ENCODE measurements around the gene VPS26C. TPM values are rescaled to one million over a fixed set of nuclear protein-coding genes. Genes with fewer than 3 reads are reported as not detected.
A peak's percentile ranks its signal among the peaks of the same experiment; 100 is the strongest.

Gene VPS26C
- total RNA-seq, 1 experiment from 2014 or later, result 47.4 TPM

DNA sequence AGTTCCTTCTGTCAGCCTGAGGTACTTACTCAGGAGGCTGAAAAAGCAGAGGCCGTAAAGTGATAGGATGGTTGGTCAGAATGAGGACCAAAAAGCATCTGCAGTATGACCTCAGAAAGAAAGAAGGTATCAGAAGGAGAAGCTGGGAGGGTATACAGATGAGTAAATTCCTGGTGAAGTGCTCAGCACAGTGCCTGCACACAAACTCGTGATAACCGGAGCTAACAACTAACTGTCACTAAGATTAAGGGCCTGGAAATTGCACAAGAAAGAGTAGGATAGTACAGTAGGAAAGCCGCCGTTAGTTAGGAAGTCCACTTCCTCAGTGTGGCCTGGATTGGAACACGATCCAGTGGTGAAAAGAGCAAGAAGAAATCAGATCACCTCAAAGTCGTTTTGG lies 62.6 kb downstream of the VPS26C start:
- TF ChIP-seq TCF7L2 (IDR thresholded peaks at IDR 0.05; ENCODE audit: low read depth, low read length), result no peak
- ChIA-PET POLR2A (no interaction called here), CTCF (no interaction called here)
- Histone ChIP-seq H3K27ac (ENCODE audit: low read length) (no peak overlapping the region), H3K4me1 (ENCODE audit: control insufficient read depth, insufficient read depth, low read length) (peaks cover 3% of the 10 kb centered on the region; the same call in 1 of the 2 replicates), H3K4me3 (ENCODE audit: low read depth in 2 of 2, low read length in 2 of 2) (no peak overlapping the region), H3K27me3 (ENCODE audit: control insufficient read depth, insufficient read depth, low read length) (no peaks in the 10 kb centered on the region), H3K36me3 (ENCODE audit: control insufficient read depth, insufficient read depth, low read length) (no peaks in the 10 kb centered on the region; the same call in 1 of the 2 replicates), H3K9me3 (ENCODE audit: control insufficient read depth, insufficient read depth, low read depth, low read length) (no peaks in the 10 kb centered on the region)
- BruUV-seq (replicated peaks), result no TSS peak
- intact Hi-C loops (cut with micrococcal nuclease; ENCODE audit: unreplicated experiment) (no loop called here), in situ Hi-C loops (cut with HindIII; ENCODE audit: low pct_unique_long_range_greater_than_20kb, low sequenced_read_pairs) (no loop called here)
- DNase-seq (ENCODE audit: low read depth, low spot score) (no peak), ATAC-seq (no peak)

DNA sequence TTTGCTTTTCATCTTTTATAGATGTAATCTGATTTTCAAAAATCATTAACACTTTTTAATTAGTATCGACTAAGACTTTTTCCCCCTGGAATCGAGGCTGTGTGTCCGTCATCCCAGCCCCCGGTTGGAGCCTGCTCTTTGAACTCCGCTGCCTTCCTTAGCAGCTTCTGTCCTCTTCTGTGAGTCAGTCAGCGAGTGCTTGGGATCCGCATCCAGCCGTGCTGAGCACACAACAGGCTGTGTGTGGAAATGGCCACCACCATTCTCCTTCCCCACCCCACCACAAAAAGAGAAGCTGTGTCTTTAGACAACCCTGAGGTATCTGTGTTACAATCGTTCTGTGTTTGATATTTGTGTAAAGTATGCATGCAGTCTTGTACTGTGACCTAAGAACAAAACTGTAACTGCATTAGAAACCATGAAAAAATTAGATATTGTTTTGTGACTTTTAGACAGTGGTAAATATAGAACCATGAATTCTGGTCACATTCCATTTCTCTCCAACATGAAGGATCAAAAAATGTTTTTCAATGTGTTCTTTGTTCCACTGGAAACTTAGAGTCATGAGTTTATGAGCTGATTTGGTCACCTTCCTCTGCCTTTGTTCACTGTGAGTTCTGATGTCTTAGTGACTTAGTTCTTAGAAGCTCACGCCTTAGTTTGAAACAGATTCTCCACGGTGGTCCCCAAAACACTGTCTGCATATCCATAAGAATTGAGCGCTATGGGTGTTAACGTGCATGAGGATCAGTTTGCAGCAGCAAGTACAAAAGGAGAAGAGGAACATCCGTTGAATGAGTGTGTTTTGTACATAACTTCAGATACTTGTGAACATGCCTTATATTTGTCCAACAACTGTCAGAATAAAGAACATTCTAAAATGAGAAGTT lies 64.7 kb downstream of the VPS26C start:
- H3K4me1 ChIP-seq (ENCODE audit: control insufficient read depth, insufficient read depth, low read length), result peaks cover 12% of the 10 kb centered on the region; the same call in 1 of the 2 replicates
- TSS peak; percentile 66 for BruUV-seq (replicated peaks)
- H3K9me3 ChIP-seq (ENCODE audit: control insufficient read depth, insufficient read depth, low read depth, low read length), result no peaks in the 10 kb centered on the region
- ATAC-seq (no peak), DNase-seq (ENCODE audit: low read depth, low spot score) (no peak)
- no peaks in the 10 kb centered on the region for H3K27me3 ChIP-seq (ENCODE audit: control insufficient read depth, insufficient read depth, low read length)
- no peak overlapping the region for H3K27ac ChIP-seq (ENCODE audit: low read length)
- in situ Hi-C loops (cut with HindIII; ENCODE audit: low pct_unique_long_range_greater_than_20kb, low sequenced_read_pairs), result no loop called here
- TF ChIP-seq CTCF (IDR thresholded peaks at IDR 0.05) (no peak), TCF7L2 (IDR thresholded peaks at IDR 0.05; ENCODE audit: low read depth, low read length) (no peak), SIN3A (IDR thresholded peaks at IDR 0.05; ENCODE audit: borderline replicate concordance, insufficient read depth, low read depth, low read length) (no peak), POLR2AphosphoS5 (IDR thresholded peaks at IDR 0.05; ENCODE audit: low read depth, low read length) (no peak)
- TF ChIP-seq, protein P1, sequence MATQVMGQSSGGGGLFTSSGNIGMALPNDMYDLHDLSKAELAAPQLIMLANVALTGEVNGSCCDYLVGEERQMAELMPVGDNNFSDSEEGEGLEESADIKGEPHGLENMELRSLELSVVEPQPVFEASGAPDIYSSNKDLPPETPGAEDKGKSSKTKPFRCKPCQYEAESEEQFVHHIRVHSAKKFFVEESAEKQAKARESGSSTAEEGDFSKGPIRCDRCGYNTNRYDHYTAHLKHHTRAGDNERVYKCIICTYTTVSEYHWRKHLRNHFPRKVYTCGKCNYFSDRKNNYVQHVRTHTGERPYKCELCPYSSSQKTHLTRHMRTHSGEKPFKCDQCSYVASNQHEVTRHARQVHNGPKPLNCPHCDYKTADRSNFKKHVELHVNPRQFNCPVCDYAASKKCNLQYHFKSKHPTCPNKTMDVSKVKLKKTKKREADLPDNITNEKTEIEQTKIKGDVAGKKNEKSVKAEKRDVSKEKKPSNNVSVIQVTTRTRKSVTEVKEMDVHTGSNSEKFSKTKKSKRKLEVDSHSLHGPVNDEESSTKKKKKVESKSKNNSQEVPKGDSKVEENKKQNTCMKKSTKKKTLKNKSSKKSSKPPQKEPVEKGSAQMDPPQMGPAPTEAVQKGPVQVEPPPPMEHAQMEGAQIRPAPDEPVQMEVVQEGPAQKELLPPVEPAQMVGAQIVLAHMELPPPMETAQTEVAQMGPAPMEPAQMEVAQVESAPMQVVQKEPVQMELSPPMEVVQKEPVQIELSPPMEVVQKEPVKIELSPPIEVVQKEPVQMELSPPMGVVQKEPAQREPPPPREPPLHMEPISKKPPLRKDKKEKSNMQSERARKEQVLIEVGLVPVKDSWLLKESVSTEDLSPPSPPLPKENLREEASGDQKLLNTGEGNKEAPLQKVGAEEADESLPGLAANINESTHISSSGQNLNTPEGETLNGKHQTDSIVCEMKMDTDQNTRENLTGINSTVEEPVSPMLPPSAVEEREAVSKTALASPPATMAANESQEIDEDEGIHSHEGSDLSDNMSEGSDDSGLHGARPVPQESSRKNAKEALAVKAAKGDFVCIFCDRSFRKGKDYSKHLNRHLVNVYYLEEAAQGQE (IDR thresholded peaks at IDR 0.05; ENCODE audit: insufficient read depth in 1 of 2, low read depth in 2 of 2, low read length in 1 of 2), result no peak
- CTCF ChIA-PET, result no interaction called here
- POLR2A ChIA-PET, result no interaction called here
- no peak overlapping the region for H3K4me3 ChIP-seq (ENCODE audit: low read depth in 2 of 2, low read length in 2 of 2)
- intact Hi-C loops (cut with micrococcal nuclease; ENCODE audit: unreplicated experiment), result no loop called here
- no peaks in the 10 kb centered on the region; the same call in 1 of the 2 replicates for H3K36me3 ChIP-seq (ENCODE audit: control insufficient read depth, insufficient read depth, low read length)

Measured in Panc1 (cell line).